Stimulated activated CD4-positive, alpha-beta T cell treated with anti-CD3 and anti-CD28 coated beads, Interleukin-4, amount 100 ng/mL, for 24 hours (primary cell): ENCODE measurements around the gene ULBP2.
"Not testable (repeated sequence)": the region's sequence is repeated elsewhere in the genome, so short reads cannot be mapped to it uniquely, and the experiment has no call there.

ENCODE experiments used
- DNase-seq: peaks from one replicate; pipeline ENCODE4 v3.0.0-alpha.2; 2020

The ULBP2 gene

DNA sequence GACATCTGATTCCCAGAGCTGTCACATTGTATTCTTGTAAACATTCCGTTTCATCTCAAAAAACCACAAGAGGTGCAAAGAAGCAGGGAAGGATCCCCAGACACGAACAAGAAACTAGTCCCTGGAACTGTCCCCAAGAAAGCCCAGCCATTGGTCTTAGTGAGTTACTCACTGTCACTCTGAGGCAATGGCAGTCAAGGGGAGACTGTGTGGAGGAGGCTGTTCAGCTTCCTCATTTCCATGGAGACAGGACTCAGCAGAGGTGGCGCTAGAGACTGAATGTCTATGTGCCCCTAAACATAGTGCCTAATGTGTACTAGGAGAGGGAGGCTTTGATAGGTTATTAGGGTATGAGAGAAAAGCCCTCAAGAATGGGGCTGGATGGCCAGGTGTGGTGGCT, 33.0 kb downstream of the ULBP2 start:
- no peak for DNase-seq

DNA sequence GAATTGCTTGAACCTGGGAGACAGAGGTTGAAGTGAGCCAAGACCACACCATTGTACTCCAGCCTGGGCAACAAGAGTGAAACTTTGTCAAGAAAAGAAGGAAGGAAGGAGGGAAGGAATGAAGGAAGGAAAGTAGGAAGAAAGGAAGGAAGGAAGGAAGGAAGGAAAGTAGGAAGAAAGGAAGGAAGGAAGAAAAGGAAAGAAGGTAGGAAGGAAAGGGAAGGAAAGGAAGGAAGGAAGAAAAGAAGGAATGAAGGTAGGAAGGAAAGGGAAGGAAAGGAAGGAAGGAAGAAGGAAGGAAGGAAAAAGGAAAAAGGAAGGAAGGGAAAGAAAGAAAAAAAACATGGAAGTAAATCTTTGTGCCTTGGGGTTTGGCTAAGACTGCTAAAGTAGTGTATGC, 33.6 kb downstream of the ULBP2 start:
- no peak for DNase-seq

DNA sequence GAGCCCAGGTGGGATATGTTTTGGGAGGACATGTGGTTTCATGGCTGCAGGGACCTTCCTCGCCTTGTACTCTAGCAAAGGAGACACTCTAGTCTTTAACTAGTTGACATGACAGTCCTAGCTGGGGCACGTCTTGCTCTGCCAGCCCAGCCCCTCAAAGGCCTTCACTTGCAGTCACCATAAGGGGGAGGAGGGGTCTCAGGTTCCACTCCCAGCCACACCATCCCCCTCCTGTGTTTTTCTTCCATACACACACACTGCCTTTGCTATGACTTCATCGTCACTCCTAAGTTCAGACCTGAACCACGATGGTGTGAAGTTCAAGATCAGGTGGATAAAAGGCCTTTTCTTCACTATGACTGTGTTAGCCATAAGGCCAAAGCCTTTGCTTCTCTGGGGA, 35.4 kb downstream of the ULBP2 start:
- no peak for DNase-seq

DNA sequence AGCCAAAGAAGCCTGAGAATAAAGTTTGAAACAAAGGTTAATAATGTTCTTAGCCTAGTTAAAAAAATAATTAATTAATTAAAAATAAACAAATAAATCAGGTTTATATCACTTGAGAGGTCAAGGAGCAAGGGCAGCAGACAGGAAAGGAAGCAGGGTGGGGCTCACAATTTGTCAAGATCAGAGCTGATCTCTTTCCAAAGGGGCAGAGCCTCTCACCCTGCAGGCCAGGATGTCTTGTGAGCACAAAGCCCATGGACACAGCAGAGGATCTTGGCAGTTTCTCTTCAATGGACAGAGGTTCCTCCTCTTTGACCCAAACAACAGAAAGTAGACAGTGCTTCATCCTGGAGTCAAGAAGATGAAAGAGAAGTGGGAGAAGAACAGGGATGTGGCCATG, 36.8 kb downstream of the ULBP2 start:
- DNase-seq: no peak

DNA sequence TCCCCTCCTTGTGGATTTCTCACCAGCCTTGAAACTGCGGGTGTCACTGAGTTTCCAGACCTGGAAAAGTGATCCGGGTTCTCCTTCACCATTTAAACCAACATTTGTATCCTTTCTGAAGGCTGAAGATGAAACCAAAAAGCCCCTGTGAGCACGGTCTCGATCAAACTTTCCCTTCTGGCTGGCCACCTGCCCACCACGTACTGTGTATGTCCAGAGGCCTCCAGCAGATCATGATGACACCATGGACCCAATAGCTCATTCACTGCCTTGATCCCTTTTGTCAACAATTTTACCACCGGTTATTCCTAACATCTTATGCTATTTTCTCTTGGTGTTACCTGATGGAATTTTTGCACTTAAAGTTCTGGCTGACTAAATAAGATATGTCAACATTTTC, 37.5 kb downstream of the ULBP2 start:
- no peak for DNase-seq

DNA sequence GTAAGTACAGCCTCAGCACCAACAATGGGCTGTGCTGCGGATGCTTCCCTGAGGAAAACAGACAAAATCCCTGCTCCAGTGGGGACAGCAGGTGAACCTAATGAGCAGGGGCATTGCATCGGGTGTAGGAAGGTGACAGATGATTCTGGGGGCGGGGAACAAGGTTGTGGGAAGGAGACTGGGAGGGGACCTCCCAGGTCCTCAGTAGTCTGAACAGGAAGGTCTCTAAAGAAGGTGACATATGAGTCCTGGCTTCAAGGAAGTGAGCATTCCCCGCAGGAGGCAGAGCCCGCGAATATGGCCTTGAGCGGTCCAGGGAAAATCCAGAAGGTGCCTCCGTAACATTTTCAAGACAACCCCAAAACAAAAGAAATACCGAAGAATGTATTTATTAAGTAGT, 41.3 kb downstream of the ULBP2 start:
- no peak for DNase-seq

DNA sequence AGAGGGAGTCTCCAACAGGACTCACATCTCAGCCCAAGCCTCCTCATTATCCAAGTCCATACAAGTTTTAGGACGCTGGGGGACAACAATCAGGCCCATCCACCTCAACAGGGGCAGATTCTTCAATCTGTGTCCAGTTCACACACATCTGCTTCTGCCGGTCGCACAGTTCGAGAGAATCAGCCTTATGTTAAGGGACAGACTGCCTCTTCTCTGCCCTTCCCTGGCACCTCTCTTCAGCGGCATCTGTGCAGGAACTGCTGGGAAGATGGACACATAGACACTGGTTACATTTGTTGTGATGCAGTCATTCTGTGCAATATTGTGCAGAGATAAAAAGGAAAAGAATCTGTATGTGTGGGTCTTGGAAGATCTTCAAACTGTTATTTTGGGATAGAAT, 43.0 kb downstream of the ULBP2 start:
- no peak for DNase-seq

DNA sequence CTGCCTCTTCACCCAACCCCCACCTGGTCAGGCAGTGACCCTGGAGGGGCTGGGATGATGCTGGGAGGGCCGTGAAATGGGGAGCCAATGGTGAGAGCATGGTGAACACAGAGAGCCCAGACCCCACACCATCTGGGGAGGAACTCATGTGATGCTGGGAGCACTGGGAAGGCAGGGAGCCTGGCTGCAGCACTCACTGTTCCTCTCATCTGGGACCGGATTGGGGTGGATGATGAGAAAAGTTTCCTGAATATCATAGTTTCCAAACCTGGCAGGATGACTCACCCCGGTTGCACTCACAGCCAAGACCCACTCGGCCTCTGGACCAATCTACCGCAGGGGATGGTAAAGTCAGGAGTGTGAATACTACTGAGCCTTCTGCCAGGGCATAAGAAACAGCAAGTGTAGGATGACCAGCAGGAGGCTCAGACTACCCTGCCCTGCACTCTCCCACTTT, 43.7 kb downstream of the ULBP2 start:
- no peak for DNase-seq

DNA sequence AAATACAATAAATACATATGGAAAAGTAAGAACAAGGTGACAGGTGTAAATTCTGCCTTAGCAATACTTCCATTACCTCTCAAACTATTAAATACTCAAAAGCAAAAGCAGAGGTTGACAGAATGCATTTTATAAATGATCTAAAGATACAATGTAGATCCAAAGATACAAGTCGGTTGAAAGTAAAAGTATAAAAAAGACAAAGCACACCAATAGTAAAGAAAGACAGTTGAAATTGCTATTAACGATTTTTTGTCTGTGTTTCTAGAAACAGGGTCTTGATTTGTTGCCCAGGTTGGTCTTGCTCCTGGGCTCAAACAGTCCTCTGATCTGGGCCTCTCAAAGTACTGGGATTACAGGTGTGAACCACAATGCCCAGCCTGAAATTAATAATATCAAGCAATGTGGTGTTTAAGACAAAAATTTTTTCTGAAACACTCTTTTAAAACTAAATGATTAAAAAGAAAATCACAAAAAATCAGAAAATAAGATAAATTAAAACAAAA, 45.8 kb downstream of the ULBP2 start:
- DNase-seq: no peak

DNA sequence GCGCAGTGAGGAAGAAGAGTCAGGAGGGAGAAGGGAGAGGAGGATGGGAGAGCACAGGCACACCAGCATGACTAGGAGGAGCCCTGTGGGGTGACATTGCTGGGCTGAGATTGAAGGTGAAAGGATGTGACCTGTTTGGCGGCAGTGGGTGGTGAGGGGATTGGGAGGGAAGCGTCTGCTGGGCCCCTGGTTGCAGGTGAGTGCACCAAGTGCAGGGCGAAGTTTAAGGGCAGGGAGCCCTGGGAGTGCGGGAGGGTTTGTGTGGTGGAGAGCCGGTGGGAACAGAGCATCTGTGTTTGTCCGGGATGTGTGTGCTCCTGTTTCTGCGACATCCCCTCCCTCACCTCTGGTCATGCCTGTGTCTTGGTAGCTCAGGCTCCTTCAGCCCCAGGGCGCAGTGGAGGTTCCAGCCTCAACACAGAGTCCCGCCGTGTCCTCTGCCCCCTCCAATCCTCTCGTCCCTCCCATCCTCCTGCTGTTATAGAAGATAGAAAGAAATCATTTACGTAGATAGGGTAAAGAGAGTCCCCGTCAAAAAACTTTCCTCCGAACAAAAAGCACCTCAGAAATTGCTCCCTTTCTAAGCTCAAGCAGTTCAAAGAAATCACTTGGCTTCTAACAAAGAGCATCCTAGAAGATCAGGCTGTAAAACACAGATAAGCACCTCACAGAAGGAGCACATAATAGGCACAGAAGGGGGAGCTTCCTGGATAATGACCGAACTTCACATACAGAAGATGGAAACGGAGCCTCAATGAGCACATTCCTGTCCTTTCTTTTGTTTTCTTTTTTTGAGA, 46.9 kb downstream of the ULBP2 start:
- no peak for DNase-seq

DNA sequence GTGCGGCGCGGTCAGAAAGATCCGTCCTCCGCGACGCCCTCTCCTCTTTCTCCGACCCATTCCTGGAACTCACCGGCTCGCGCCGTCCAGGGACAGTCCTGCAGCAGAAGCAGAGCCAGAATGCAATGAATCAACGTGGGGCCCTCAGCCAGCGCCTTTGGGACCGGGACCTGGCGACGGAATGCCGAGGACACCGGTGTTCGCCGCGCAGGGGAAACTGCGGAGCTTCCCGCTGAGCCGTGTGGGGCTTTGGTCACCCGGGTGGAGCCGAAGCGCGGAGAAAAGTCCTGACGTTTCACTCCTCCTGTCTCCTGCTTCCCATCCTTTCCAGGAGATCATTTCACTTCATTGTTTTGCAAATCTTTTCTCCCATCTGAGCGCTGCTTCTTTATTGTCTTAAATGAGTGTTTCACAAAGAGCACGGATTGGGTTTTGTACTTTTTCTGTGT, 48.4 kb downstream of the ULBP2 start:
- DNase-seq: no peak

DNA sequence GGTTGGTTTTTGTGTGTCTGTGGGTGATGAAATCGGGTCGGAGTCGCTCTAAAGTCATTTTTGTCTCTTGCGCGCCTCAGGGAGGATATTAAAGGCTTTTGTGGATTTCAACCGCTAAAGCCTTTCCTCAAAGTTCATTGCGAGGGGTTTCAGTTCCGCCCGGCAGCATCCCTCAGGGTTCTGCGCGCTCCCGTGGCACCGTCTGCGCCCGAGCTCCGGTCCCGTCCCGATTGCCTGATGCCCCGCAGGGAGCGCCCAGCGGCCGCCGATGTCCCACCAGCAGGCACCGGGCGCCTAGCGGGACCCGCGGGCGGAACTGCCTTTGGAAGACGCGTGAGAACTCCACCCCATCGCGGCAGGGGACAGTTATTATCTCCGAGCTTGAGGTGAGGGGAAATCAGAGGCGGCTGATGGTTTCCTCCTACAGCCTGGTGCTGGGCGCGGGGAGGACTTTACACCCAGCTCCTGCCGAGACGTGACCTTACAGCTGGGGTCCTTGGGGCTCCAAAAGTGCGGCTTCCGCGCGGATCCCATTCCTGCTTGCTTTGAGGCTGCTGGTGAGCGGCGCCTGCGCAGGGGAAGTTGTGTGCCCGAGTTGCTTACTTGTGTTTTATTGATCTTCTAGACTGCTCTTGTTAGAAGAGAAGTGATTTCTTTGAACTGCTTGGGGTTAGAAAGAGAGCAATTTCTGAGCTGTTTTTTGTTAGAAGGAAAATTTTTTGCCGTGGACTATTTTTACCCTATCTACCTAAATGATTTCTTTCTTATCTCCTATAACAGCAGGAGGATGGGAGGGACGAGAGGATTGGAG, 49.1 kb downstream of the ULBP2 start:
- no peak for DNase-seq

DNA sequence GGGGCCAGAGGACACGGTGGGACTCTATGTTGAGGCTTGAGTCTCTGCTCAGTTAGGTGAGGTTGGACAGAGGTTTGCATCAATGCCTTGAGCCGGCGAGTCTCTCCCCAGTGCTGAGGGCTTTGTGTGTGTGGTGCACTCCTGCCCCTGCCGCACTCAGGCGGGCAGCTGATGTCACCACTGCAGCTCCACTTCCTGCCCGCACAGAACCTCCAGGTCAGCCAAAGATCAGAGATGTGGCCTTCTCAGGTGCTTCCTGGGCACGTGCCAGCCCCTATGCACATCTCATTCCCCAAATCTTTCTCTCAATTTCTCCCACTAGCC, 49.6 kb downstream of the ULBP2 start:
- not testable (repeated sequence) for DNase-seq

DNA sequence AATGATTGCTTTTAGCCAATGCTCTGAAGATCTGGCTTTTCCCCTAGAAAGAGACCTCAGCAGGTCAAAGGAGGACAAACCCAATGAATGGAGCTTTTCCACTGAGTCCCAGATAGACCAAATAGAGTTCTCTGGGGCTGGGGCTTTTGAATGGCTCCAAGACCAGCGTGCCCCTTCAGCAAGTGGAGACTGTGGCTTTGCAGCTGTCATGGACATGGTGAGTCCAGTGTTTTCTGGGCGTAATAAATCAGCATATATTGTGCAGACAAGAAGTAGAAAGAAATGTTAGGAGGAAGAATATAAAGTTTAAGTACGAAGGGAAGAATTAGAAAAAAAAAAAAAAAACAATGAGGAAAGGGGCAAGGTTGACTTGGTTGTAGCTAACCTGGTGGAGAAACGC, 50.0 kb downstream of the ULBP2 start:
- DNase-seq: no peak

DNA sequence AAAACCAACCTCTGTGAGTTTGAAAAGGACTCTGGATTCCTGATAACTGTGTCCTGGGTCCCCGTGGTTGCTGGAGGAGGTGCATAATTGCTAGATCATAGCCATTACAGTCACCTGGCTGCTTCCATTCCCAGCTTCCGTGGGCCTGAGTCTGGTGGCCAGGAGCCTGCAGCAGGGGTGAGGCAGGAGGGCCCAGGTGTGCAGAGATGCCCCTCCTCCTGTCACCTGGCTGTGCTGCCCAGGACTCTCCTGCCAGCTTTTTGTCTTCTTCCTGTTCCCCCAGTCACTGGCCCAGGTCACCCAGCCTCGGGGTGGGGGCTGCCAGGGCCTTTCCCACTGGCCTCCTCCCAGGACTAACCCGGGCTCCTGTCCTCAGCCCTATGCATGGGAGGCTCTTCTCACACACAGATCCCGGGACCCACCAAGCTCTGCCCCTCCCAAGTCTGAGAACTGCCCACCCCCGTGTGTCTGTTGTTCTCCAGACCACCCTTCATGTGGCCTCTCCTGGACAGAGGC, 53.5 kb downstream of the ULBP2 start:
- DNase-seq: no peak

DNA sequence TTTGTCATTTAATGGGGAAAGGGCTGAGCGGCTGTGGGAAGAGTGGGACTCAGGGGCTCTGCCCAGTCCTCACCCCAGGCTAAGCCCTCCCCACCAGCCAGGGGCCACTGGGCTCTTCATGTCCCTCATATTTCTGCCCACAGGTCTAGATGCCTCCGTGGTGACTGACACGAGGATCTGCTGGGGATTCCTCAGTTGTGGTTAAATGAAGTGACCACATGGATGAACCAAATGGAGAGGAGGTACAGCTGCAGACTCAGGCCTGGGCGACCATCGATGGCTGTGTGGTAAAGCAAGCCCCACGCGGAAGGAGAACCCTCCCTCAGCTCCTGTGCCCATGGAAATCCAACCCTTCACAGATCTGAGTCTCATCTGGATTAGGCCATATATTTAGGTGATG, 54.2 kb downstream of the ULBP2 start:
- DNase-seq: no peak
